ENCODE results near the gene CYP2D6. TPM values are rescaled to one million over a fixed set of nuclear protein-coding genes. Genes with fewer than 3 reads are reported as not detected.
A peak's percentile ranks its signal among the peaks of the same experiment; 100 is the strongest.

CYP2D6 gene
- total and polyA plus RNA-seq, 2 of the 13 experiments (the other 11 are each of a cell fraction or from before 2014, with no cell fraction given), result 1.0 to 3.7 TPM

DNA sequence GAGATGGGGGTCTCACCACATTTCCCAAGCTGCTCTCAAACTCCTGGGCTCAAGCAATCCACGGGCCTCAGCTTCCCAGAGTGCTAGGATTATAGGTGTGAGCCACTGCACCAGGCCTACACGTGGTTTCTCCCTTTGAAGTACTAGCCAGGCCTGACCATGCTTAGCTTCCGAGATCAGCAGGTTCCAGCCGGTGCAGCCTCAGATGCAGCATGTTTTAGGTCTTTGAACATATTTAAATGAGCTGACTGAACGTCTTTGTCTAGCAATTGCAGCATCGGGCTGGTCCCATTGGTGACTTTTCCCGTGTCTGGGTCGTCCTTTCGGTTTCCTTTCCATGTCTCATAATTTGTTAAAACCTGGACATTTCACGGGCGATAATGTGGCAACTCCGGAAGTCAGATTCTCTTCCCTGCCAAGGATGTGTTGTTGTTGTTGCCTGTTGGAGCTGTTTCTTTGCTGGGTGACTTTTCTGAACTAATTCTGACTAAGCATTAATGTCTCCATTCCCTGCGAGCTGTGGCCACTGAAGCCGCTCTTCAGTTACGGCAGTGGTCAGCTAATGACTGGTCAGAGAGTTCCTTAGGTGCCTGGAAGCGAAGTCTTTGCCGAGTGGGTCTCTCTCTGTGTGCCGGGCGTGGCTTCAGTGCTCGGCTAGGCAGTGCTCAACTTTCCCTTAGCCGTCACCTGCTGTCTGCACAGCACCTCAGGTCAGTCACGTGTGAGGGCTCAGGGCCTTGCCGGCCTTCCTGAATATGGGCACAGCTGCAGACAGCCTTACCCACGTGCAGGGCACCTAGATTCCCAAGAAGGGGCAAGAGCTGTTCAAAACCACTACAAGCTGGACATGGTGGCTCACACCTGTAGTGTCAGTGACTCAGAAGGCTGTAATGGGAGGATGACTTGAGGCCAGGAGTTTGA lies 3.8 kb upstream of the CYP2D6 start:
- Histone ChIP-seq H3K9me3 (ENCODE audit: low read length) (no peaks in the 10 kb centered on the region), H3K79me2 (ENCODE audit: insufficient read depth, low read length) (no peaks in the 10 kb centered on the region), H3K36me3 (replicated peaks in 1 of 2; ENCODE audit: control insufficient read depth in 1 of 2, insufficient read depth in 2 of 2, low read length in 2 of 2) (no peaks in the 10 kb centered on the region), H3K9ac (ENCODE audit: insufficient read depth, low read depth, low read length) (no peak overlapping the region), H3K4me3 (replicated peaks in 1 of 3; ENCODE audit: insufficient read depth in 1 of 3, low read depth in 2 of 3, low read length in 3 of 3) (no peak overlapping the region), H3K4me2 (ENCODE audit: low read depth, low read length) (peak overlapping the region; percentile 21; the same call in 1 of the 2 replicates), H3K4me1 (ENCODE audit: insufficient read depth, low read length) (peaks cover 32% of the 10 kb centered on the region), H3K27ac (ENCODE audit: extremely low read length, insufficient read depth, low read length) (no peak overlapping the region), H4K20me1 (ENCODE audit: insufficient read depth, low read length) (no peaks in the 10 kb centered on the region), H2AFZ (ENCODE audit: low read length) (no peak overlapping the region), H3K27me3 (ENCODE audit: control insufficient read depth in 1 of 2, insufficient read depth in 2 of 2, low read length in 2 of 2) (no peaks in the 10 kb centered on the region)
- WGBS (ENCODE audit: low lambda C conversion rate), result 40% methylated on average over 17 of the region's 24 CpGs
- in situ Hi-C loops (cut with HindIII; ENCODE audit: extremely low pct_ligation_motif_present, low pct_unique_long_range_greater_than_20kb) (no loop called here), intact Hi-C loops (cut with micrococcal nuclease; ENCODE audit: unreplicated experiment) (no loop called here)
- ChIA-PET POLR2A (interaction anchor here (0.6 to 1.2 kb wide), 2 partner anchors 44 to 465 kb away, joined by 4 read pairs; partner anchors contain the start of gene NDUFA6), CTCF (ENCODE audit: low intra/inter-chr PET ratio, low total read pairs) (no interaction called here)
- no peak for ATAC-seq
- no TSS peak for BruUV-seq (replicated peaks)
- TF ChIP-seq, protein P1, sequence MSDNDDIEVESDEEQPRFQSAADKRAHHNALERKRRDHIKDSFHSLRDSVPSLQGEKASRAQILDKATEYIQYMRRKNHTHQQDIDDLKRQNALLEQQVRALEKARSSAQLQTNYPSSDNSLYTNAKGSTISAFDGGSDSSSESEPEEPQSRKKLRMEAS (IDR thresholded peaks at IDR 0.05), result peak; percentile 66
- TF ChIP-seq BHLHE40 (IDR thresholded peaks at IDR 0.05; ENCODE audit: low read length) (peak; percentile 49; the same call in 1 of the 2 replicates), CBX2 (IDR thresholded peaks at IDR 0.05; ENCODE audit: low read depth, low read length) (no peak), CBX2 (CRISPR knock-in tag; IDR thresholded peaks at IDR 0.05; ENCODE audit: low read depth) (no peak), ZNF550 (CRISPR knock-in tag; IDR thresholded peaks at IDR 0.05; ENCODE audit: borderline replicate concordance) (no peak), ZFX (CRISPR knock-in tag; IDR thresholded peaks at IDR 0.05; ENCODE audit: low read depth) (peak; percentile 54)
- TF ChIP-seq, protein P2, sequence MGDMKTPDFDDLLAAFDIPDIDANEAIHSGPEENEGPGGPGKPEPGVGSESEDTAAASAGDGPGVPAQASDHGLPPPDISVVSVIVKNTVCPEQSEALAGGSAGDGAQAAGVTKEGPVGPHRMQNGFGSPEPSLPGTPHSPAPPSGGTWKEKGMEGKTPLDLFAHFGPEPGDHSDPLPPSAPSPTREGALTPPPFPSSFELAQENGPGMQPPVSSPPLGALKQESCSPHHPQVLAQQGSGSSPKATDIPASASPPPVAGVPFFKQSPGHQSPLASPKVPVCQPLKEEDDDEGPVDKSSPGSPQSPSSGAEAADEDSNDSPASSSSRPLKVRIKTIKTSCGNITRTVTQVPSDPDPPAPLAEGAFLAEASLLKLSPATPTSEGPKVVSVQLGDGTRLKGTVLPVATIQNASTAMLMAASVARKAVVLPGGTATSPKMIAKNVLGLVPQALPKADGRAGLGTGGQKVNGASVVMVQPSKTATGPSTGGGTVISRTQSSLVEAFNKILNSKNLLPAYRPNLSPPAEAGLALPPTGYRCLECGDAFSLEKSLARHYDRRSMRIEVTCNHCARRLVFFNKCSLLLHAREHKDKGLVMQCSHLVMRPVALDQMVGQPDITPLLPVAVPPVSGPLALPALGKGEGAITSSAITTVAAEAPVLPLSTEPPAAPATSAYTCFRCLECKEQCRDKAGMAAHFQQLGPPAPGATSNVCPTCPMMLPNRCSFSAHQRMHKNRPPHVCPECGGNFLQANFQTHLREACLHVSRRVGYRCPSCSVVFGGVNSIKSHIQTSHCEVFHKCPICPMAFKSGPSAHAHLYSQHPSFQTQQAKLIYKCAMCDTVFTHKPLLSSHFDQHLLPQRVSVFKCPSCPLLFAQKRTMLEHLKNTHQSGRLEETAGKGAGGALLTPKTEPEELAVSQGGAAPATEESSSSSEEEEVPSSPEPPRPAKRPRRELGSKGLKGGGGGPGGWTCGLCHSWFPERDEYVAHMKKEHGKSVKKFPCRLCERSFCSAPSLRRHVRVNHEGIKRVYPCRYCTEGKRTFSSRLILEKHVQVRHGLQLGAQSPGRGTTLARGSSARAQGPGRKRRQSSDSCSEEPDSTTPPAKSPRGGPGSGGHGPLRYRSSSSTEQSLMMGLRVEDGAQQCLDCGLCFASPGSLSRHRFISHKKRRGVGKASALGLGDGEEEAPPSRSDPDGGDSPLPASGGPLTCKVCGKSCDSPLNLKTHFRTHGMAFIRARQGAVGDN (CRISPR knock-in tag; IDR thresholded peaks at IDR 0.05), result peak; percentile 10; the same call in 1 of the 2 replicates
- TF ChIP-seq, protein P3, sequence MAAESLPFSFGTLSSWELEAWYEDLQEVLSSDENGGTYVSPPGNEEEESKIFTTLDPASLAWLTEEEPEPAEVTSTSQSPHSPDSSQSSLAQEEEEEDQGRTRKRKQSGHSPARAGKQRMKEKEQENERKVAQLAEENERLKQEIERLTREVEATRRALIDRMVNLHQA (CRISPR knock-in tag; IDR thresholded peaks at IDR 0.05), result no peak
- TF ChIP-seq, protein P4, sequence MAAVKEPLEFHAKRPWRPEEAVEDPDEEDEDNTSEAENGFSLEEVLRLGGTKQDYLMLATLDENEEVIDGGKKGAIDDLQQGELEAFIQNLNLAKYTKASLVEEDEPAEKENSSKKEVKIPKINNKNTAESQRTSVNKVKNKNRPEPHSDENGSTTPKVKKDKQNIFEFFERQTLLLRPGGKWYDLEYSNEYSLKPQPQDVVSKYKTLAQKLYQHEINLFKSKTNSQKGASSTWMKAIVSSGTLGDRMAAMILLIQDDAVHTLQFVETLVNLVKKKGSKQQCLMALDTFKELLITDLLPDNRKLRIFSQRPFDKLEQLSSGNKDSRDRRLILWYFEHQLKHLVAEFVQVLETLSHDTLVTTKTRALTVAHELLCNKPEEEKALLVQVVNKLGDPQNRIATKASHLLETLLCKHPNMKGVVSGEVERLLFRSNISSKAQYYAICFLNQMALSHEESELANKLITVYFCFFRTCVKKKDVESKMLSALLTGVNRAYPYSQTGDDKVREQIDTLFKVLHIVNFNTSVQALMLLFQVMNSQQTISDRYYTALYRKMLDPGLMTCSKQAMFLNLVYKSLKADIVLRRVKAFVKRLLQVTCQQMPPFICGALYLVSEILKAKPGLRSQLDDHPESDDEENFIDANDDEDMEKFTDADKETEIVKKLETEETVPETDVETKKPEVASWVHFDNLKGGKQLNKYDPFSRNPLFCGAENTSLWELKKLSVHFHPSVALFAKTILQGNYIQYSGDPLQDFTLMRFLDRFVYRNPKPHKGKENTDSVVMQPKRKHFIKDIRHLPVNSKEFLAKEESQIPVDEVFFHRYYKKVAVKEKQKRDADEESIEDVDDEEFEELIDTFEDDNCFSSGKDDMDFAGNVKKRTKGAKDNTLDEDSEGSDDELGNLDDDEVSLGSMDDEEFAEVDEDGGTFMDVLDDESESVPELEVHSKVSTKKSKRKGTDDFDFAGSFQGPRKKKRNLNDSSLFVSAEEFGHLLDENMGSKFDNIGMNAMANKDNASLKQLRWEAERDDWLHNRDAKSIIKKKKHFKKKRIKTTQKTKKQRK (IDR thresholded peaks at IDR 0.05; ENCODE audit: low read length), result no peak
- FAIRE-seq, result no peak
- no peak for DNase-seq (ENCODE audit: low spot score)

Data from HepG2 (cell line).